GM12878 (cell line): ENCODE measurements around the gene CERK. TPM values are rescaled to one million over a fixed set of nuclear protein-coding genes. Genes with fewer than 3 reads are reported as not detected.

Experiments
- ATAC-seq: fragments of 200-7000 bp; cut with Tn5 transposase; 3 replicates; pipeline ENCODE4 v1.9.1; 2020; ENCODE audit warnings: mild to moderate bottlenecking, moderate library complexity
- BruUV-seq: library from RNA; stranded (reverse); fragments of 400-500 nt; replicated peaks from 2 replicates; lab custom pipeline; 2021; lab: Mats Ljungman, UMichigan
- CTCF ChIA-PET: fragments of 300-600 bp; sonication (Branson Sonifier 250); formaldehyde crosslinking; extraction: SDS; loops from one replicate; lab custom pipeline; 2021; ENCODE audit warnings: inconsistent platforms; lab: Yijun Ruan, JAX
- POLR2A ChIA-PET: fragments of 350-600 bp; formaldehyde crosslinking; extraction: SDS; loops from one replicate; lab custom pipeline; 2021; ENCODE audit warnings: inconsistent platforms; lab: Charles Lee
- RAD21 ChIA-PET: fragments of 300-600 bp; sonication (Branson Sonifier 250); formaldehyde crosslinking; loops from one replicate; lab custom pipeline; 2023; ENCODE audit warnings: antibody characterized with exemption; ENCODE audit not compliant: unreplicated experiment; lab: Charles Lee
- SMC1A ChIA-PET: fragments of 300-600 bp; sonication (Branson Sonifier 250); formaldehyde crosslinking; loops from one replicate; lab custom pipeline; 2023; ENCODE audit not compliant: unreplicated experiment, uncharacterized antibody; lab: Charles Lee
- DNase-seq: peaks from one replicate; pipeline ENCODE4 v3.0.0-alpha.2; 2011; ENCODE audit warnings: low read depth, low spot score
- FAIRE-seq: peaks from 3 replicates; lab custom pipeline; 2011; peaks lifted over from hg19 to GRCh38; lab: Jason Lieb, UNC
- H2AFZ ChIP-seq: 2 replicates; pipeline ENCODE4 v1.6.0; 2011; ENCODE audit warnings: low read depth, low read length, control low read depth; ENCODE audit not compliant: control insufficient read depth
- H3K27ac ChIP-seq: 2 replicates; pipeline ENCODE4 v1.5.1; 2011; ENCODE audit warnings: control low read depth; ENCODE audit not compliant: control insufficient read depth, insufficient read depth
- H3K27me3 ChIP-seq, 2 experiments: replicated peaks in 1 of 2; 2 replicates each; pipeline versions ENCODE4 v1.6.0 to v1.6.1; 2011; ENCODE audit warnings: low read length in 1 of 2; ENCODE audit not compliant: control insufficient read depth in 2 of 2, insufficient read depth in 2 of 2
- H3K36me3 ChIP-seq, 2 experiments: 2 replicates each; pipeline ENCODE4 v1.5.1; 2011; ENCODE audit warnings: low read length in 1 of 2; ENCODE audit not compliant: control insufficient read depth in 2 of 2, insufficient read depth in 2 of 2
- H3K4me1 ChIP-seq: 2 replicates; pipeline ENCODE4 v1.6.1; 2011; ENCODE audit warnings: mild to moderate bottlenecking, low read length, moderate library complexity, mixed read lengths; ENCODE audit not compliant: control insufficient read depth, insufficient read depth
- H3K4me2 ChIP-seq: 2 replicates; pipeline ENCODE4 v1.6.0; 2011; ENCODE audit warnings: control low read depth; ENCODE audit not compliant: control insufficient read depth, insufficient read depth
- H3K4me3 ChIP-seq: fragments of 200-600 bp; sonication (generic); 2 replicates; pipeline ENCODE4 v1.5.1; 2016
- H3K79me2 ChIP-seq: 2 replicates; pipeline ENCODE4 v1.6.0; 2011; ENCODE audit warnings: low read length; ENCODE audit not compliant: control insufficient read depth, insufficient read depth
- H3K9ac ChIP-seq: 2 replicates; pipeline ENCODE4 v1.8.0; 2011; ENCODE audit warnings: low read length, control low read depth, mixed read lengths; ENCODE audit not compliant: control insufficient read depth, insufficient read depth
- H3K9me3 ChIP-seq: replicated peaks from 3 replicates; pipeline ENCODE4 v1.5.1; 2011; ENCODE audit warnings: mild to moderate bottlenecking, low read length; ENCODE audit not compliant: control insufficient read depth, insufficient read depth
- H4K20me1 ChIP-seq: 2 replicates; pipeline ENCODE4 v1.6.0; 2011; ENCODE audit not compliant: control insufficient read depth, insufficient read depth
- BCL3 ChIP-seq: IDR thresholded peaks from 2 replicates; pipeline ENCODE4 v1.6.1; 2011; ENCODE audit warnings: borderline replicate concordance, low read depth, mild to moderate bottlenecking, moderate library complexity, low read length; ENCODE audit not compliant: insufficient read depth, poor library complexity, severe bottlenecking
- CEBPZ ChIP-seq: fragments of 150-350 bp; IDR thresholded peaks from 2 replicates; pipeline ENCODE4 v1.6.1; 2016; ENCODE audit warnings: low read depth, low read length
- E2F4 ChIP-seq: IDR thresholded peaks from 2 replicates; pipeline ENCODE4 v1.6.1; 2012; ENCODE audit warnings: low read depth, low read length, improper control_type of control experiment
- ESRRA ChIP-seq: IDR thresholded peaks from 2 replicates; pipeline ENCODE4 v1.6.1; 2012; ENCODE audit warnings: mild to moderate bottlenecking, low read length, improper control_type of control experiment
- EZH2 ChIP-seq: IDR thresholded peaks from 2 replicates; pipeline ENCODE4 v1.6.1; 2012; ENCODE audit warnings: low read depth, mild to moderate bottlenecking, control low read depth, inconsistent platforms, low read length, borderline replicate concordance; ENCODE audit not compliant: control insufficient read depth
- HCFC1 ChIP-seq: fragments of 150-350 bp; IDR thresholded peaks from 2 replicates; pipeline ENCODE4 v1.6.1; 2014; ENCODE audit warnings: low read length
- MLLT1 ChIP-seq: fragments of 450-650 bp; IDR thresholded peaks from 2 replicates; pipeline ENCODE4 v1.6.1; 2016; ENCODE audit warnings: mild to moderate bottlenecking
- WGBS: methylation state at CpG from one replicate; pipeline ENCODE4 v1.1.6; 2016; ENCODE audit warnings: low lambda C conversion rate; ENCODE audit not compliant: insufficient replicate concordance, insufficient coverage; ENCODE audit errors: missing lambda C conversion rate; 5-methylcytosine and 5-hydroxymethylcytosine counted together
- in situ Hi-C: fragments of 300-500 bp; cut with MboI; formaldehyde crosslinking; loops from 9 replicates; pipeline ENCODE4 v1.14.3; 2018; ENCODE audit warnings: mixed read lengths
- intact Hi-C: fragments of 100-400 bp; cut with micrococcal nuclease; formaldehyde crosslinking; loops from one replicate; pipeline ENCODE4 v1.14.2; 2022; ENCODE audit not compliant: unreplicated experiment
- polyA plus RNA-seq, 11 experiments: library from polyadenylated mRNA; depleted of rRNA in 4 of 11; unstranded in 6 of 11; stranded (reverse) in 5 of 11; fragments of >200 nt; fragmentation: Nextera tagmentation in 4 of 11; fragmentation: Illumina TruSeq in 1 of 11; extraction: Ambion mirVana in 4 of 11; extraction: Trizol in 1 of 11; gene quantifications; 1 replicate in 1 of 11; 2 replicates in 10 of 11; pipeline versions ENCODE4 v1.2.1 to v1.2.3, GENCODE V29; 2011 to 2016; ENCODE audit warnings: inconsistent platforms in 2 of 11, missing spikeins in 2 of 11, low read depth in 1 of 11
- total RNA-seq, 4 experiments: library from RNA; depleted of rRNA in 3 of 4; stranded (reverse); fragments of >200 nt in 3 of 4; fragmentation: Illumina TruSeq in 1 of 4; extraction: Trizol in 1 of 4; gene quantifications; 2 replicates each; pipeline versions ENCODE4 v1.2.1 to v1.2.3, GENCODE V29; 2013 to 2021
- TF ChIP-seq, protein P1 (sequence below): fragments of 450-650 bp; IDR thresholded peaks from 2 replicates; pipeline ENCODE4 v1.6.1; 2017; ENCODE audit warnings: borderline replicate concordance
- TF ChIP-seq, protein P2 (sequence below): fragments of 450-650 bp; IDR thresholded peaks from 2 replicates; pipeline ENCODE4 v1.6.1; 2016; ENCODE audit warnings: mild to moderate bottlenecking, moderate library complexity, borderline replicate concordance

Gene CERK
- total and polyA plus RNA-seq, 10 of the 15 experiments (the other 5 are each of a cell fraction or from before 2014, with no cell fraction given): 4.0 to 41.1 (median 30.2) TPM

- no peaks in the 10 kb centered on the region for H3K27me3 ChIP-seq
- WGBS: 0% methylated on average over 1 of the region's 1 CpG
- POLR2A ChIA-PET: no interaction called here
- SMC1A ChIA-PET: interaction anchor here (0.7 to 5.2 kb wide), 3 partner anchors 31 to 192 kb away, joined by 3 to 100 read pairs (median 5); no protein-coding TSS in a partner anchor
- DNase-seq: no peak
- H3K9me3 ChIP-seq: peaks cover 3% of the 10 kb centered on the region; the same call in 1 of the 3 replicates
- CTCF ChIA-PET: interaction anchor here (0.7 to 11.8 kb wide), 7 partner anchors 16 to 192 kb away, joined by 3 to 297 read pairs (median 5); no protein-coding TSS in a partner anchor
- H3K4me1 ChIP-seq: peaks cover 6% of the 10 kb centered on the region
- no peak overlapping the region for H3K9ac ChIP-seq
- RAD21 ChIA-PET: interaction anchor here (1.5 to 10.5 kb wide), 3 partner anchors 13 to 193 kb away, joined by 3 to 199 read pairs (median 19); no protein-coding TSS in a partner anchor
- intact Hi-C loops: no loop called here
- BruUV-seq: no TSS peak
- no peak for ATAC-seq
- H3K27ac ChIP-seq: no peak overlapping the region
- no peaks in the 10 kb centered on the region for H3K36me3 ChIP-seq
- no peak overlapping the region for H2AFZ ChIP-seq
- no peak overlapping the region for H3K4me2 ChIP-seq
- no peaks in the 10 kb centered on the region for H4K20me1 ChIP-seq
- no peak overlapping the region for H3K4me3 ChIP-seq
- no peak for FAIRE-seq
- 0 out of 2 replicates have a peak, but pooled peaks cover 1% of the 10 kb centered on the region for H3K79me2 ChIP-seq
- in situ Hi-C loops: loop anchor here (10.0 to 25.0 kb wide), 2 partner anchors 1331 to 1739 kb away; no protein-coding TSS in a partner anchor
- TF ChIP-seq CEBPZ (no peak), EZH2 (no peak), ESRRA (no peak), E2F4 (no peak), BCL3 (no peak), MLLT1 (no peak), HCFC1 (no peak)
- TF ChIP-seq, protein P1, sequence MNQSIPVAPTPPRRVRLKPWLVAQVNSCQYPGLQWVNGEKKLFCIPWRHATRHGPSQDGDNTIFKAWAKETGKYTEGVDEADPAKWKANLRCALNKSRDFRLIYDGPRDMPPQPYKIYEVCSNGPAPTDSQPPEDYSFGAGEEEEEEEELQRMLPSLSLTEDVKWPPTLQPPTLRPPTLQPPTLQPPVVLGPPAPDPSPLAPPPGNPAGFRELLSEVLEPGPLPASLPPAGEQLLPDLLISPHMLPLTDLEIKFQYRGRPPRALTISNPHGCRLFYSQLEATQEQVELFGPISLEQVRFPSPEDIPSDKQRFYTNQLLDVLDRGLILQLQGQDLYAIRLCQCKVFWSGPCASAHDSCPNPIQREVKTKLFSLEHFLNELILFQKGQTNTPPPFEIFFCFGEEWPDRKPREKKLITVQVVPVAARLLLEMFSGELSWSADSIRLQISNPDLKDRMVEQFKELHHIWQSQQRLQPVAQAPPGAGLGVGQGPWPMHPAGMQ: no peak
- TF ChIP-seq, protein P2, sequence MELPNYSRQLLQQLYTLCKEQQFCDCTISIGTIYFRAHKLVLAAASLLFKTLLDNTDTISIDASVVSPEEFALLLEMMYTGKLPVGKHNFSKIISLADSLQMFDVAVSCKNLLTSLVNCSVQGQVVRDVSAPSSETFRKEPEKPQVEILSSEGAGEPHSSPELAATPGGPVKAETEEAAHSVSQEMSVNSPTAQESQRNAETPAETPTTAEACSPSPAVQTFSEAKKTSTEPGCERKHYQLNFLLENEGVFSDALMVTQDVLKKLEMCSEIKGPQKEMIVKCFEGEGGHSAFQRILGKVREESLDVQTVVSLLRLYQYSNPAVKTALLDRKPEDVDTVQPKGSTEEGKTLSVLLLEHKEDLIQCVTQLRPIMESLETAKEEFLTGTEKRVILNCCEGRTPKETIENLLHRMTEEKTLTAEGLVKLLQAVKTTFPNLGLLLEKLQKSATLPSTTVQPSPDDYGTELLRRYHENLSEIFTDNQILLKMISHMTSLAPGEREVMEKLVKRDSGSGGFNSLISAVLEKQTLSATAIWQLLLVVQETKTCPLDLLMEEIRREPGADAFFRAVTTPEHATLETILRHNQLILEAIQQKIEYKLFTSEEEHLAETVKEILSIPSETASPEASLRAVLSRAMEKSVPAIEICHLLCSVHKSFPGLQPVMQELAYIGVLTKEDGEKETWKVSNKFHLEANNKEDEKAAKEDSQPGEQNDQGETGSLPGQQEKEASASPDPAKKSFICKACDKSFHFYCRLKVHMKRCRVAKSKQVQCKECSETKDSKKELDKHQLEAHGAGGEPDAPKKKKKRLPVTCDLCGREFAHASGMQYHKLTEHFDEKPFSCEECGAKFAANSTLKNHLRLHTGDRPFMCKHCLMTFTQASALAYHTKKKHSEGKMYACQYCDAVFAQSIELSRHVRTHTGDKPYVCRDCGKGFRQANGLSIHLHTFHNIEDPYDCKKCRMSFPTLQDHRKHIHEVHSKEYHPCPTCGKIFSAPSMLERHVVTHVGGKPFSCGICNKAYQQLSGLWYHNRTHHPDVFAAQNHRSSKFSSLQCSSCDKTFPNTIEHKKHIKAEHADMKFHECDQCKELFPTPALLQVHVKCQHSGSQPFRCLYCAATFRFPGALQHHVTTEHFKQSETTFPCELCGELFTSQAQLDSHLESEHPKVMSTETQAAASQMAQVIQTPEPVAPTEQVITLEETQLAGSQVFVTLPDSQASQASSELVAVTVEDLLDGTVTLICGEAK: no peak
Observed at GRCh38 chr22:46756097-46756496, 18.0 kb upstream of the CERK start.
